Tibial nerve (tissue), 4 donors: ENCODE measurements around the gene CAPN15.
A peak's percentile ranks its signal among the peaks of the same experiment; 100 is the strongest.

Experiments used
- EP300 ChIP-seq, 2 donors: sonication (generic); formaldehyde crosslinking; IDR thresholded peaks; one replicate each; pipeline ENCODE4 v1.6.1; 2017; ENCODE audit warnings: antibody characterized with exemption in 2 of 2, mild to moderate bottlenecking in 1 of 2
- POLR2A ChIP-seq, 2 donors: fragments of 450-650 bp; IDR thresholded peaks; one replicate each; pipeline ENCODE4 v1.6.1; 2017; ENCODE audit warnings: antibody characterized with exemption in 2 of 2, mild to moderate bottlenecking in 2 of 2, moderate library complexity in 2 of 2
- TF ChIP-seq, protein P1 (sequence below), 5 experiments: fragments of 200-600 bp in 3 of 5; fragments of 450-650 bp in 2 of 5; sonication (generic) in 3 of 5; IDR thresholded peaks; one replicate each; pipeline ENCODE4 v1.5.1; 2016 to 2019; ENCODE audit warnings: antibody characterized with exemption in 5 of 5, mild to moderate bottlenecking in 3 of 5, moderate library complexity in 2 of 5

DNA sequence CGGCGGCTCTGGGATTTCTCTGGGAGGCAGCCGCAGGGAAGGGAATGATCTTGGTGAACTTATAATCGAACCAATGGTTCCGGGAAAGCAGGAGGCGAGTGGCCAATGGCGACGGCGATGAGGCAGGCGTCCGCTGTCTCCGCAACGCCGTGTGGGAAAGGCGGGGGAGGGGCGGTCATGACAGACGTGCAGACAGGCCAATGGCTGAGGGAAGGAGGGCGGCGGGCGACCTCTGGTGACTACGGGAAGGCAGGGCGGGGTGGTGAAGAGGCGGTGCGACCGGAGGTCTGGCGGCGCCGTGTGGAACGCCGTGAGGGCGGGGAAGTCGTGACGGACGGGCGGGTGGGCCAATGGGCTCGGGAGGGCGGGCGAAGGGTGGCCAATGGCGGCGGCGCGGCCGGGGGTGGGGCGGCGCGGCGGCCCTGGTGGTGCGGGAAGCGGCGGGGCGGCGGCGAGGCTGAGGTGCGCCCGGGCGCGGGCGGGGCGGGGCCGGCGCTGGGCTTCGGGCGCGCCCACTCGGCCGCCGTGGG is 62.2 kb downstream of the CAPN15 start, which contains the start of gene RAB40C:
- TF ChIP-seq, protein P1, sequence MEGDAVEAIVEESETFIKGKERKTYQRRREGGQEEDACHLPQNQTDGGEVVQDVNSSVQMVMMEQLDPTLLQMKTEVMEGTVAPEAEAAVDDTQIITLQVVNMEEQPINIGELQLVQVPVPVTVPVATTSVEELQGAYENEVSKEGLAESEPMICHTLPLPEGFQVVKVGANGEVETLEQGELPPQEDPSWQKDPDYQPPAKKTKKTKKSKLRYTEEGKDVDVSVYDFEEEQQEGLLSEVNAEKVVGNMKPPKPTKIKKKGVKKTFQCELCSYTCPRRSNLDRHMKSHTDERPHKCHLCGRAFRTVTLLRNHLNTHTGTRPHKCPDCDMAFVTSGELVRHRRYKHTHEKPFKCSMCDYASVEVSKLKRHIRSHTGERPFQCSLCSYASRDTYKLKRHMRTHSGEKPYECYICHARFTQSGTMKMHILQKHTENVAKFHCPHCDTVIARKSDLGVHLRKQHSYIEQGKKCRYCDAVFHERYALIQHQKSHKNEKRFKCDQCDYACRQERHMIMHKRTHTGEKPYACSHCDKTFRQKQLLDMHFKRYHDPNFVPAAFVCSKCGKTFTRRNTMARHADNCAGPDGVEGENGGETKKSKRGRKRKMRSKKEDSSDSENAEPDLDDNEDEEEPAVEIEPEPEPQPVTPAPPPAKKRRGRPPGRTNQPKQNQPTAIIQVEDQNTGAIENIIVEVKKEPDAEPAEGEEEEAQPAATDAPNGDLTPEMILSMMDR (IDR thresholded peaks at IDR 0.05) = peak in 3 of 5 experiments; percentile 7 to 14 (median 10)
- no peak for TF ChIP-seq POLR2A (IDR thresholded peaks at IDR 0.05)
- peak; percentile 25 to 48 for TF ChIP-seq EP300 (IDR thresholded peaks at IDR 0.05)
